Kasumi-1 (cell line): ENCODE results near the gene RGL1.
A peak's percentile ranks its signal among the peaks of the same experiment; 100 is the strongest.

Experiments used
- DNase-seq, 2 experiments: peaks; one replicate each; lab custom pipeline; 2025; lab: John Stamatoyannopoulos, UW

RGL1 gene

GRCh38 chr1:183821889-183822611, 17.1 kb downstream of the RGL1 start:
- no peak for DNase-seq

- peak in 1 of 2 experiments; percentile 9 for DNase-seq
Measured at GRCh38 chr1:183824291-183824690, 19.4 kb downstream of the RGL1 start.

- no peak for DNase-seq
Measured at GRCh38 chr1:183827801-183828200, 22.9 kb downstream of the RGL1 start.

GRCh38 chr1:183830389-183830788, 25.5 kb downstream of the RGL1 start:
- no peak for DNase-seq

GRCh38 chr1:183831311-183831710, 26.4 kb downstream of the RGL1 start:
- no peak for DNase-seq

GRCh38 chr1:183832459-183832858, 27.5 kb downstream of the RGL1 start:
- peak; percentile 68 to 81 for DNase-seq

- DNase-seq: no peak
Measured at GRCh38 chr1:183834568-183834967, 29.6 kb downstream of the RGL1 start.

GRCh38 chr1:183836598-183836997, 31.7 kb downstream of the RGL1 start:
- DNase-seq: no peak

GRCh38 chr1:183837062-183837461, 32.1 kb downstream of the RGL1 start:
- DNase-seq: no peak

- DNase-seq: no peak
Measured at GRCh38 chr1:183838221-183838620, 33.3 kb downstream of the RGL1 start.

GRCh38 chr1:183840140-183840539, 35.2 kb downstream of the RGL1 start:
- DNase-seq: no peak

GRCh38 chr1:183841550-183841949, 36.6 kb downstream of the RGL1 start:
- no peak for DNase-seq

GRCh38 chr1:183841950-183842794, 37.3 kb downstream of the RGL1 start:
- peak; percentile 39 to 41 for DNase-seq

- DNase-seq: no peak
Measured at GRCh38 chr1:183842795-183843144, 37.9 kb downstream of the RGL1 start.

GRCh38 chr1:183844806-183845205, 39.9 kb downstream of the RGL1 start:
- DNase-seq: no peak

GRCh38 chr1:183845681-183846080, 40.8 kb downstream of the RGL1 start:
- DNase-seq: no peak

- no peak for DNase-seq
Measured at GRCh38 chr1:183847641-183848040, 42.7 kb downstream of the RGL1 start.

GRCh38 chr1:183850852-183851251, 45.9 kb downstream of the RGL1 start:
- DNase-seq: no peak

GRCh38 chr1:183859119-183859518, 54.2 kb downstream of the RGL1 start:
- DNase-seq: no peak

GRCh38 chr1:183859831-183860230, 54.9 kb downstream of the RGL1 start:
- DNase-seq: no peak

- no peak for DNase-seq
Measured at GRCh38 chr1:183862967-183863366, 58.0 kb downstream of the RGL1 start.

GRCh38 chr1:183863852-183864251, 58.9 kb downstream of the RGL1 start:
- no peak for DNase-seq

GRCh38 chr1:183864611-183865010, 59.7 kb downstream of the RGL1 start:
- no peak for DNase-seq
